ENCODE results near the gene MTCL1.

MTCL1 gene

DNA sequence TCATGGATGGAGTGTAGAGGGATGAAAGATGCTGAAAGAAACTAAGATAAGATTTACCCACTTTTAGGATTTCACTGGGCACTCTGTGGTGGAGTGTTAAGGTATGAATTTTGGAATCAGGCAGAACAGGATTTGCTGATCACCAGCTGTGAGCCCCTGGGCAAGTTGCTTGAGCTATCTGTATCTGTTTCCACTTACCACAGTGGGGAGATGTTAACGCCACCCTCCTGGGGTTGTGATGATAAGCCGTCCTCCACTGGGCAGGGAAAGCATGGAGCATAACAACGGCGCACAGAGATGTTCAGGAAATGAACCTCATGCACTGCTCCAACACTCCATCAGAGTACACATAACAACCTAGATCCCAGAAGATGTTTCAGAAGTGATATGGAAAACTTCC lies 160.6 kb downstream of the MTCL1 start:
- no peak for DNase-seq (ENCODE audit: low spot score)

DNA sequence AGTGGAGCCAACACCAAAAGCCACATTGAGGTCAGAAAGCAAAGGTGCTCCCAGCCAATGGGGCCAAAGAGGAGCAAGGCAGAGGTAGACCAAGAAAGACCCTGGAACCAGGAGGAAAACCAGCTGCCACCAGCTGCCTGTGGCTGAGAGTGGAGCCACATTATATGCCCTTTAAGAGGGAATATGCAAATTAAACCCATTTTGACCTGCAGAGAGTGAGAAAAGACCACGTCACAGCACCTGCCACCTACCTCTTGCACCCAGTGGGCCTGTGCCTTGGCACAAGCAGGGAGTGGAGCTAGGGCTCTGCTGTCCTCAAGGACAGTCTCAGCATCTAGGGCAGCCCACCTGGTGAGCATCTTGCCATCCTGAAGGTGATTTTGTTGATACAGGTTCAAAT lies 161.3 kb downstream of the MTCL1 start:
- DNase-seq (ENCODE audit: low spot score): no peak

DNA sequence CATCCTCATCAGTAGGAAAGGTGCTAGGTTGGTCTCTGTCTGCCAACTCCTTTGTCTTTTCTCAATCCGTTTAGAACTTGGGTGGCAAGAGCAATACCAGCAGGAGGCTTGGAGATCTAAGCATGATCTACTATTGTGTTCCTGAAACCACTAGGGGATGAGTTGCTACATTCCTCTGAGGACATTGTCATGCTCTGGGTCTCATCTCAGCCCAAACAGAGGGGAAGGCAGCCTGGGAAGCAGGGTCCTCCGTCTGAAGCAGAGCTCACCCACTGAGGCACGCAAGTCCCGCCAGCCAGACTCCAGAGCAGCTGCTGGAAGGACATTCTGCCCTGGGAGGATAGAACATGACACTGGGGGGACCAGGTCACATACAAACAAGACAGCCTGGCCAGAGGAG lies 162.9 kb downstream of the MTCL1 start:
- peak; percentile 1 for DNase-seq (ENCODE audit: low spot score)

DNA sequence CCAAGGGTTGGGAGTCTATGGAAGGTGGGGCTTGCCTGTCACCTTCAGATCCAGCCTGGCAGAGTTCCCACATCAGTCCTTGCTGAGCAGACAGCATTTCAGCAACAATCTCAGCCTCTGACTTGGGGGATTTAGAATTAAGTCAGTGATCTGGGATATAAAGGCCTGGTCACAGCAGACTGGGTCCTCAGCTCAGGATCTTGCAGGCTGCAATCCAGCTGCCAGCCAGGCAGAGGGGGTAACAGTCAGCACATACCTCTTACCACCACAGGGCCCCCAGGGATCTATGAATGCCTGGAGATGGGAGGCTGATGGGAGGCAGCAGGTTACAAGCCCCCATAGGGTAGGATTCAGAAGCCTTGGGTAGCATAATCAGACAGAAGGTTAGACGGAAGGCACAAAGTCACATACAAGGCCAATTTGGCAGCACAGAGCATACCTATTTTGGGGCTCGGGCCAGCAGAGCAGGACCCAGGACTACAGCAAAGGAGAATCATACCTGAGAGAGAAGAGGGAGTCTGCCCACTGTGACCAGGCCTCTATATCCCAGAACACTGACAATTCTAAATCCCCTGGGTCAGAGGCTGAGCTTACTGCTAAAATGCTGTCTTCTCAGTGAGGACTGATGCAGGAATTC lies 163.5 kb downstream of the MTCL1 start:
- DNase-seq (ENCODE audit: low spot score): no peak

DNA sequence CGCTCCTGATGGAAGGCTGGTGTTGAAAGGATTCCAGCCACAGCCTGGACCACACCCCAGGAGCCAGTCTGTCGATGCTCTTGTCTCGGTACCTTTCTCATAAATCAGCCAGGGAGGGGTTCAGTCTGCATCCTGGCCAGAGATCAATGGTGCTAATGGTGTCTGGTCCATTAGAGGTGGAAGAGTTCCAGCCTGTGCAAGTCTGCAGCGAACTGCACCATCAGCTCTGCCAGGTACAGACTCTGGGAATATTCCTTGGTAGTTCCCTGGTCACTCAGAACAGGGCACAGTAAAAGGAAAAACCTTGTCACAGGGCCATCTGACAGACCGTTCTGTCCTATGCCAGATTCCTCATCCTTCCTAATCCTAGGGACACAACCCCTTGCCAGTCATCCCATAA lies 164.3 kb downstream of the MTCL1 start:
- DNase-seq (ENCODE audit: low spot score): no peak

DNA sequence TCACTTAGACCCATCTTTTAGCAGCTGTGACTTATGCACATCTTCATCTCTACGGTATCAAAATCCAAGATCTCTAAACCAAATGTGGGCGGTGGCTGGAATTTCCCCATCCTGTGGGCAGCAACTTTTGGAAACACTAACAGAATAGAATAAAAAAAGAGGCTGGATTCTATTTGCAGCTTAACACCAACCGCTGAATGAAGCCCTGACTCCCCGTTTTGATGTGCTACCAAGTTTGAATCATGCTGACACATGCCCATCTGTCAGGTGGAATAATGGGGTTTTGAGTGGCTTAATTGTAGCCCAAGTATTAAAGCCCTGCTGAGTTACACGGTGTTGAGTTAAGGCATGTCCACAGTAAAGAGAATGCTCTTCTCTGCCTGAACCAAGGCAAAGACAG lies 165.2 kb downstream of the MTCL1 start:
- no peak for DNase-seq (ENCODE audit: low spot score)

DNA sequence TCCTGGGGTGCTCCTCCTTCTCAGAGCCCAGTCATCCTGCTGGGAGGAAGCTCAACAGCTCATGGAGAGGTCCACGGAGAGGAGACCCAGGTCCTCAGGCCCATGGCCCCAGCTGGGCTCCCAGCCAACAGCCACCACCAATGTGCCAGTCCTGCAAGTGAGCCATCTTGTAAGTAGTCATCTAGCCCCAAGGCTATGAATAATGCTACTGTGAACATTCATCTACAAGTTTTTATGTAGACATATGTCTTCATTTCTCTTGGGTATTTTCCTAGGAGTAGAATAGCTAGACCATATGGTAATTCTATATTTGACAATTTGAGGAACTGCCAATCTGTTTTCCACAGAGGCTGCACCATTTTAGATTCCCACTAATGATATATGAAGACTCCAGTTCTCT lies 166.1 kb downstream of the MTCL1 start:
- DNase-seq (ENCODE audit: low spot score): no peak

DNA sequence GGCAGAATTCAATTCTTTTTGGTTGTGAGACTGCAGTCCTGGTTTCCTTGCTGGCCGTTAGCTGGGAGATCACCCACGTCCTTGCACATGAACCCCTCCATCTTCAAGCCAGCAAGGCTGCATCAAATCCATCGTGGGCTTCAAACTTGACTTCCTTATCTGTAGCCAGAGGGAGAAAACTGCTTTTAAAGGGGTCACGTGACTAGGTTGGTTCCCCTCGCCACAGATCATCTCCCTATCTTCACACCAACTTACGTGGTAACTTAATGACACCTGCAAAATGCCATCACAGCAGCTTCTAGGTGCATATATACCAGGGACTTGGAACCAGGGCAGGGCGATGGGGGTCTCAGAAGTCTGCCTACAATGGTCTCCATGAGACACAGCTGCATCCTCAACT lies 169.5 kb downstream of the MTCL1 start:
- no peak for DNase-seq (ENCODE audit: low spot score)

DNA sequence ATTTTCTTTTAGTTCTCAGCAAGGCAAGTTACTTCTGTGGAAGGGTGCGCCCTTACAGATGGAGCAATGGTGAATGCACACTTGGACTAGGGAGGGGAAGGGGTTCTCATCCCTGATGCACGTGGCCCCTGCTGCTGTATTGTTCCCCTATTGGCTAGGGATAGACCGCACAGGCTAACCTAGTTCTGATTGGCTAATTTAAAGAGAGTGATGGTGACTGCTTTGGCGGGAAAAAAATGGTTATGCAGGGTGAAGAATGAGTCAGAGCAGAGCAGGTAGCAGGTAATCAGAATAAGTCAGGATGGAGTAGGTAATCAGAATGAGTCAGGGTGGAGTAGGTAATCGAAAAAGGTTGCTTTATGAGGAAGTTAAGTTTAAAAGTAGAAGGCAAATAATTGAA lies 171.5 kb downstream of the MTCL1 start:
- no peak for DNase-seq (ENCODE audit: low spot score)

DNA sequence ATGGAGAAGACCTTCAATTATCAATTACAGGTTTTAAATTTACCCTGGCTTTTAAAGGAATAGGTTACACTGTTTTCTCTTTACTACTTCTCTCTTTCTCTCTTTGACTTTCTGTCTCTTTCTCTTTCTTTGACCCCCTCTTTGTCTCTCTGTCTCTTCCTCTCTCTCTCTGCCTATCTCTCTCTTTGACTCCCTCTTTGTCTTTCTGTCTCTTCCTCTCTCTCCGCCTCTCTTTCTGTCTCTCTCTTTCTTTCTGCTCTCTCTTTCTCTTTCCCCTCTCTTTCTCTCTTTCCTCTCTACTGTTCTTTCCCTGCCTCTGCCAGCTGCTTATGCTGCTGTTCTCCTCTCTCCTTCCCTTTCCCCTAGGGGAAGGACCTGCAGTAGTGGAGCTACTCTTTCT lies 175.7 kb downstream of the MTCL1 start:
- DNase-seq (ENCODE audit: low spot score): no peak
